Measurements from ENCODE around the gene DOCK9.

The DOCK9 gene

GRCh38 chr13:98955336-98955735, 22.5 kb downstream of the DOCK9 start:
- TF ChIP-seq CTCF (IDR thresholded peaks at IDR 0.05; ENCODE audit: low read depth, low read length) = no peak
- H3K4me3 ChIP-seq (replicated peaks in 1 of 2; ENCODE audit: low read depth in 2 of 2, low read length in 2 of 2) = no peak overlapping the region
- no peak for DNase-seq (ENCODE audit: low read depth in 2 of 2)

GRCh38 chr13:98954313-98954712, 23.6 kb downstream of the DOCK9 start:
- TF ChIP-seq CTCF (IDR thresholded peaks at IDR 0.05; ENCODE audit: low read depth, low read length) = no peak
- DNase-seq (ENCODE audit: low read depth in 2 of 2) = no peak
- no peak overlapping the region for H3K4me3 ChIP-seq (replicated peaks in 1 of 2; ENCODE audit: low read depth in 2 of 2, low read length in 2 of 2)

GRCh38 chr13:98951266-98951665, 26.6 kb downstream of the DOCK9 start:
- no peak for DNase-seq (ENCODE audit: low read depth in 2 of 2)
- H3K4me3 ChIP-seq (replicated peaks in 1 of 2; ENCODE audit: low read depth in 2 of 2, low read length in 2 of 2) = no peak overlapping the region
- no peak for TF ChIP-seq CTCF (IDR thresholded peaks at IDR 0.05; ENCODE audit: low read depth, low read length)

- TF ChIP-seq CTCF (IDR thresholded peaks at IDR 0.05; ENCODE audit: low read depth, low read length) = no peak
- DNase-seq (ENCODE audit: low read depth in 2 of 2) = no peak
- no peak overlapping the region for H3K4me3 ChIP-seq (replicated peaks in 1 of 2; ENCODE audit: low read depth in 2 of 2, low read length in 2 of 2)
Observed at GRCh38 chr13:98950705-98951104, 27.2 kb downstream of the DOCK9 start.

- TF ChIP-seq CTCF (IDR thresholded peaks at IDR 0.05; ENCODE audit: low read depth, low read length) = no peak
- no peak overlapping the region for H3K4me3 ChIP-seq (replicated peaks in 1 of 2; ENCODE audit: low read depth in 2 of 2, low read length in 2 of 2)
- DNase-seq (ENCODE audit: low read depth in 2 of 2) = no peak
Observed at GRCh38 chr13:98947925-98948324, 29.9 kb downstream of the DOCK9 start.

- H3K4me3 ChIP-seq (replicated peaks in 1 of 2; ENCODE audit: low read depth in 2 of 2, low read length in 2 of 2) = no peak overlapping the region
- TF ChIP-seq CTCF (IDR thresholded peaks at IDR 0.05; ENCODE audit: low read depth, low read length) = no peak
- DNase-seq (ENCODE audit: low read depth in 2 of 2) = no peak
Observed at GRCh38 chr13:98945863-98946605, 31.8 kb downstream of the DOCK9 start.

- H3K4me3 ChIP-seq (replicated peaks in 1 of 2; ENCODE audit: low read depth in 2 of 2, low read length in 2 of 2) = no peak overlapping the region
- no peak for DNase-seq (ENCODE audit: low read depth in 2 of 2)
- no peak for TF ChIP-seq CTCF (IDR thresholded peaks at IDR 0.05; ENCODE audit: low read depth, low read length)
Observed at GRCh38 chr13:98944336-98944735, 33.5 kb downstream of the DOCK9 start.
